Measurements from ENCODE around the gene IGFBPL1.
"Not testable (repeated sequence)": the region's sequence is repeated elsewhere in the genome, so short reads cannot be mapped to it uniquely, and the experiment has no call there.

The IGFBPL1 gene

DNA sequence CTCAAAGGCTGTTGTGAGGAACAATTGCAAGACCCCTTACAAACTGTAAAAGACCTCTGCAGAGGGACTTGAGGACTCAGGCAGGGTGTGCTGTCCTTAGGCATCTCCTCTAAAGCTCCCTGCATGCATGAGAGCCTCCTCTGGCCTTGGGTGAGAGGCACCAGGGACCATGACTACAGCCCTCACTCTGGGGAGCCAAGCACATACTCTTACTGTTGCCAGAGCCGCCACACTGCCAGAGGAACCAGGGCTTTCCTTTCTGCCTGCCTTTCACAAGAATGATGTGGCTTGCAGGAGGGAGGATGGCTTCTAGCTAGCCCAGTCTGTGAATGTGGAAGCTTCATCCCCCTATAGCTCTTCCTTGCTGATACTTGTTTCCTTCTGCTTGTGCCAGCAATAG is 5.9 kb downstream of the IGFBPL1 start:
- H3K4me1 Mint-ChIP-seq (ENCODE audit: low read depth), result no peaks in the 10 kb centered on the region
- H3K27me3 Mint-ChIP-seq (ENCODE audit: low read depth), result peaks cover 12% of the 10 kb centered on the region
- no peaks in the 10 kb centered on the region for H3K9me3 Mint-ChIP-seq
- no peaks in the 10 kb centered on the region for H3K36me3 Mint-ChIP-seq (ENCODE audit: low read depth)
- no peak overlapping the region for H3K27ac Mint-ChIP-seq
- H3K4me3 Mint-ChIP-seq, result no peak overlapping the region

DNA sequence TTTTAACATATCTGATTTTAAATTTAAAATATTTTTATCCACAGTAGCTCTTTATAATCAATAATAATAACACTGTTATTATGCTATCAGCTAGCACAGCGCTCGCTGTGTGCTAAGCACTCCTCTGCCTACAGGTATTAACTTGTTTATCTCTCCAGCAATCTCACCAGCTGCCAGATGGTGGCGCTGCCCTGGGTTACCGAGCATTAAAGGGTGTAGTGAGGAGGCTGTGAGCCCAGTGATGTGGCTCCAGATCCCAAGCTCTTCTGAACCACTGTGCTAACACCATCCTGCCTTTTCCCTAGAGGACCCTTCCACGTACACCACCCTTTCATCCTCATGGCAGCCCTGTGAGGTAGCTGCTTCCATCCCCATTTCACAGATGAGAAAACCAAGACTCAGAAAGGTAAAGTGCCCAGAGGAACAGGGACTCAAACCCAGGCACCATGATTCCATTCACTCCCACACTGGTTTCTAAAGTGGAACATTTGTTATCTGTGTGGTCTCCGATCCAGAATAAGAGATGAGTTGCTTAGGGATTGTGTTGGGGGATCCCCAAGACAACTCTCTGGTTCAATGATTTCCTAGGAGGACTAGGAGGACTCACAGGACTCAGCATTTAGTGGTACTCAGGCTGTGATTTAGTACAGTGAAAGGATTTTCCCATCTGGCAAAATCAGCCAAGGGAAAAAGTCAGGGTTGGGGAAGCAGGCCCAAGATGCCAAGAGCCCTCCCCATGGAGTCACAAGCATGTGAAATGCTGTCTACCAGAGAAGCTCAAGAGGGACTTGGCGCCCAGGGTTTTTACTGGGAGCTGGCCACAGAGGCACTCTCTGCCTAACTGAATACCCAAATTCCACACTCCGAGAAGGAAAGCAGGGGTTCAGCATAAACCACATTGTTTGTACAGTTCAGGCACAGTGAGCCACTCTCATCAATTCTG is 7.0 kb downstream of the IGFBPL1 start:
- Mint-ChIP-seq H3K27me3 (ENCODE audit: low read depth) (peaks cover 2% of the 10 kb centered on the region), H3K4me1 (ENCODE audit: low read depth) (no peaks in the 10 kb centered on the region), H3K4me3 (no peak overlapping the region), H3K27ac (no peak overlapping the region), H3K36me3 (ENCODE audit: low read depth) (no peaks in the 10 kb centered on the region), H3K9me3 (no peaks in the 10 kb centered on the region)

DNA sequence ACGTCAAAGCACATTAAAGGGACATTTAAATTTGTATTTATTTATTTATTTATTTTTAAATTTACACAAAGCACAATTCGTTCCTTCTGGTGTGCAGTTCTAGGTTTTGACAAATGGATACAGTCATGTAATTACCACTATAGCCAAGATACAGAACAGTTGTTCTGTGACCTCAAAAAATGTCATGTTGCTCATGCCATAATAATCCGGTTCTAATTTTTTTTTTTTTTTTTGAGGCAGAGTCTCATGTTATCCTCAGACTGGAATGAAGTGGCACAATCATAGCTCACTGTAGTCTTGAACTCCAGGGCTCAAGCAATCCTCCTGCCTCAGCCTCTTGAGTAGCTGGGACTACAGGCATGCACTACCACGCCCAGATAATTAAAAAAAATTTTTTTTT is 7.8 kb downstream of the IGFBPL1 start:
- Mint-ChIP-seq H3K36me3 (ENCODE audit: low read depth) (no peaks in the 10 kb centered on the region), H3K27me3 (ENCODE audit: low read depth) (no peaks in the 10 kb centered on the region), H3K27ac (no peak overlapping the region), H3K9me3 (no peaks in the 10 kb centered on the region), H3K4me1 (ENCODE audit: low read depth) (no peaks in the 10 kb centered on the region), H3K4me3 (no peak overlapping the region)

DNA sequence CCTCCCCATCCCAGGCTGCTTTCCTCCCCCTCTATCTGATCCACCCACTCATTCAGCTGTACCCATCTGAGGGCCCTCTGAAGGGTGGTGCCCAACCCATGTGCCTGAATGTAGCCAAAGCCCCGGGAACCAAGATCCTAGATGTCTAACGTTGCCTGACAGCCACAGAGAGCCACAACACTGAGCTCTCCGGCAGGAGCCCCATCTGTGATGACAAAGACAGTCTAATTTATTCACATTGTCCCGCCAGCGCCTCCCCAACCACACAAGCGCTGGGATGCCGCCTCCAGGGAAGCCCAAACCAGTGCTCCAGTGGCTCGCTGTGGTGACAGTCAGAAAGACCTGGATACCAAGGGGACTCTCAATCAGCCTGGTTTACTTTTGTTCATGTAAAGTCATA is 8.4 kb downstream of the IGFBPL1 start:
- H3K9me3 Mint-ChIP-seq, result no peaks in the 10 kb centered on the region
- no peaks in the 10 kb centered on the region for H3K36me3 Mint-ChIP-seq (ENCODE audit: low read depth)
- H3K27ac Mint-ChIP-seq, result no peak overlapping the region
- no peaks in the 10 kb centered on the region for H3K27me3 Mint-ChIP-seq (ENCODE audit: low read depth)
- H3K4me3 Mint-ChIP-seq, result no peak overlapping the region
- H3K4me1 Mint-ChIP-seq (ENCODE audit: low read depth), result no peaks in the 10 kb centered on the region

GRCh38 chr9:38414040-38414723 is 10.1 kb downstream of the IGFBPL1 start:
- Mint-ChIP-seq H3K27ac (no peak overlapping the region), H3K4me1 (ENCODE audit: low read depth) (no peaks in the 10 kb centered on the region), H3K4me3 (no peak overlapping the region), H3K36me3 (ENCODE audit: low read depth) (no peaks in the 10 kb centered on the region), H3K27me3 (ENCODE audit: low read depth) (no peaks in the 10 kb centered on the region), H3K9me3 (no peaks in the 10 kb centered on the region)

DNA sequence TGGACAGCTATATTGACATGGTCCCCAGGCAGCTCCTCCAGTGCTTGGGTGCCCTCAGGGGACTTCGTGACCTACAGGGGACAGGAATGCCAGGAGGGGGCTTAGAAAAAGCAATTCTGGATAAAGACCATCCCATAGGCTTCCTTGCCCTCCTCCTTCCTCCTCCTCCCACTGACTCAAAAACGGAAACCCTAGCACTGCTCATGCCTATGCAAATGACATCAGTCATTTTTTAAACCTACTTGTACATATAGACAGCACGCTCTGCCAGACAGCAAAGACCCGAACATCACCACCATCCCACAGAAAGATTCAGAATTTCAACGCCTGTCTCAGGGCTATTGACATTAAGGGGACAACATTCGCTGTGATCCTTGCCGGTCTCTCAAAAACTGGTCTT is 11.0 kb downstream of the IGFBPL1 start:
- H3K27me3 Mint-ChIP-seq (ENCODE audit: low read depth), result no peaks in the 10 kb centered on the region
- no peaks in the 10 kb centered on the region for H3K9me3 Mint-ChIP-seq
- no peaks in the 10 kb centered on the region for H3K4me1 Mint-ChIP-seq (ENCODE audit: low read depth)
- no peaks in the 10 kb centered on the region for H3K36me3 Mint-ChIP-seq (ENCODE audit: low read depth)
- H3K27ac Mint-ChIP-seq, result no peak overlapping the region
- H3K4me3 Mint-ChIP-seq, result no peak overlapping the region

DNA sequence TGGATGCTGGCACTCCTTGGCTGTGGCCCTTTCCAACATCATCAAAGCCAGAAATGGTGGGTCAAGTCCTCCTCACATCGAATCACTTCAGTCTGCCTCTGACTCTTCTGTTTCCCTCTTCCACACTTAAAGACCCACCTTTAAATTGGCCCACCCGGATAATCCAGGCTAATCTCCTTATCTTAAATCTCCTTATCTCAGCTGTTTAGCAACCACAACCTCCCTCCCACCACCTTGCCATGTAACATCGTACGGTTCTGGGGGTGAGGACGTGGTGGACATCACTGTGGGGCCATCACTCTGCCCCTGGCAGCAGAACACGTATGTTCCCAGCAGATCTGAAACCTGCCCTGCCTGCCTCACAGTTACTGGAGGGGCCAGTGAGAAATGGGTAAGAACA is 11.5 kb downstream of the IGFBPL1 start:
- no peaks in the 10 kb centered on the region for H3K27me3 Mint-ChIP-seq (ENCODE audit: low read depth)
- no peak overlapping the region for H3K4me3 Mint-ChIP-seq
- no peaks in the 10 kb centered on the region for H3K36me3 Mint-ChIP-seq (ENCODE audit: low read depth)
- H3K27ac Mint-ChIP-seq, result no peak overlapping the region
- no peaks in the 10 kb centered on the region for H3K9me3 Mint-ChIP-seq
- no peaks in the 10 kb centered on the region for H3K4me1 Mint-ChIP-seq (ENCODE audit: low read depth)

DNA sequence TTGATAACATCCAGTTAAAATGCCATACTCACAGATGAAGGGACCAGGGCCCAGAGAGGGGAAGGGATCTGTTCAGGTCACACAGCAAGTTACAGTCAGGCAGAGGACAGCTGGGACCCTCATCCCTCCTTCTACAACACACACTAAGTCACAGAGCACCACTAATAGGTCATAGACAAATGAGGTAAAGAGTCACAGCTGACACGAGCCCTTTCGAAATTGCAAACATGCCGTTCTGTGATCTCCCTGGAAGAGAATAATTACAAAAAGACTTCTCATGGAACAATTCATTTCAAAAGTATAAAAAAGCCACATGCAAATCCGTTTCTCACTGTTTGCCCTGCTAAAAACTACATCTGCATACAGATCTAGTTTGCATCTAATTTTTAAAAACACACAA is 15.5 kb downstream of the IGFBPL1 start:
- Mint-ChIP-seq H3K27ac (no peak overlapping the region), H3K27me3 (ENCODE audit: low read depth) (peaks cover 5% of the 10 kb centered on the region), H3K4me1 (ENCODE audit: low read depth) (no peaks in the 10 kb centered on the region), H3K36me3 (ENCODE audit: low read depth) (no peaks in the 10 kb centered on the region), H3K9me3 (no peaks in the 10 kb centered on the region), H3K4me3 (no peak overlapping the region)

GRCh38 chr9:38406476-38407186 is 17.6 kb downstream of the IGFBPL1 start:
- no peak overlapping the region for H3K4me3 Mint-ChIP-seq
- H3K9me3 Mint-ChIP-seq, result no peaks in the 10 kb centered on the region
- H3K27me3 Mint-ChIP-seq (ENCODE audit: low read depth), result peaks cover 5% of the 10 kb centered on the region
- H3K4me1 Mint-ChIP-seq (ENCODE audit: low read depth), result no peaks in the 10 kb centered on the region
- no peak overlapping the region for H3K27ac Mint-ChIP-seq
- H3K36me3 Mint-ChIP-seq (ENCODE audit: low read depth), result no peaks in the 10 kb centered on the region

- Mint-ChIP-seq H3K27me3 (ENCODE audit: low read depth) (peaks cover 5% of the 10 kb centered on the region), H3K36me3 (ENCODE audit: low read depth) (no peaks in the 10 kb centered on the region), H3K4me3 (no peak overlapping the region), H3K4me1 (ENCODE audit: low read depth) (no peaks in the 10 kb centered on the region), H3K9me3 (no peaks in the 10 kb centered on the region), H3K27ac (no peak overlapping the region)
Measured at GRCh38 chr9:38405785-38406184, 18.5 kb downstream of the IGFBPL1 start.

GRCh38 chr9:38404314-38404713 is 19.9 kb downstream of the IGFBPL1 start:
- H3K27ac Mint-ChIP-seq, result no peak overlapping the region
- no peaks in the 10 kb centered on the region for H3K4me1 Mint-ChIP-seq (ENCODE audit: low read depth)
- no peaks in the 10 kb centered on the region for H3K36me3 Mint-ChIP-seq (ENCODE audit: low read depth)
- peaks cover 5% of the 10 kb centered on the region for H3K27me3 Mint-ChIP-seq (ENCODE audit: low read depth)
- H3K4me3 Mint-ChIP-seq, result no peak overlapping the region
- H3K9me3 Mint-ChIP-seq, result no peaks in the 10 kb centered on the region

DNA sequence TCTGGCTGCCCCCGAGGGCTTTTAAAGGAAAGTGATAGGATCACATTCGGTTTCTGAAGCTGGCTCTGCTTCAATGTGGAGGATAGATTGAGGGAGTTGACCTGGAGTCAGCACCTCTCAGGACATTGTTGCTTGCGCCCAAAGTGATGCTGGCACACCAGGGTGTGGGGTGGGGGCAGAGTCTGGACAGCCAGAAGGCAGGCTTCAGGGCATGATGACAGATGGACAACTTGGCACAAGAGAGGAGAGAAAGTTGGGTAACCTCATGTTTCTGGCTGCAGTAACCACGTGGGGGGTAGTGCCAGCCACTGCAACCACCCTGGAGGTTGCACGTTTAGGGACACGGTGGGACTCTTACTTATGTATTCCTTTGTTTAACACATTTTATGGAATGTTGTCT is 22.3 kb downstream of the IGFBPL1 start:
- H3K27ac Mint-ChIP-seq, result no peak overlapping the region
- peaks cover 5% of the 10 kb centered on the region for H3K27me3 Mint-ChIP-seq (ENCODE audit: low read depth)
- H3K4me3 Mint-ChIP-seq, result no peak overlapping the region
- peaks cover 4% of the 10 kb centered on the region for H3K36me3 Mint-ChIP-seq (ENCODE audit: low read depth)
- no peaks in the 10 kb centered on the region for H3K4me1 Mint-ChIP-seq (ENCODE audit: low read depth)
- H3K9me3 Mint-ChIP-seq, result no peaks in the 10 kb centered on the region

- not testable (repeated sequence) for H3K27me3 Mint-ChIP-seq (ENCODE audit: low read depth); H3K27ac Mint-ChIP-seq; H3K4me3 Mint-ChIP-seq; H3K36me3 Mint-ChIP-seq (ENCODE audit: low read depth); H3K9me3 Mint-ChIP-seq; H3K4me1 Mint-ChIP-seq (ENCODE audit: low read depth)
Measured at GRCh38 chr9:38399191-38399590, 25.1 kb downstream of the IGFBPL1 start.

DNA sequence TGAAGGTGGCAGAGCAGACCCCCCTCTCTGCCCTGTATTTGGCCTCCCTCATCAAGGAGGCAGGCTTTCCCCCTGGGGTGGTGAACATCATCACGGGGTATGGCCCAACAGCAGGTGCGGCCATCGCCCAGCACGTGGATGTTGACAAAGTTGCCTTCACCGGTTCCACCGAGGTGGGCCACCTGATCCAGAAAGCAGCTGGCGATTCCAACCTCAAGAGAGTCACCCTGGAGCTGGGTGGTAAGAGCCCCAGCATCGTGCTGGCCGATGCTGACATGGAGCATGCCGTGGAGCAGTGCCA is 27.9 kb downstream of the IGFBPL1 start:
- Mint-ChIP-seq H3K27me3 (ENCODE audit: low read depth) (no peaks in the 10 kb centered on the region), H3K9me3 (no peaks in the 10 kb centered on the region), H3K36me3 (ENCODE audit: low read depth) (peaks cover 7% of the 10 kb centered on the region), H3K27ac (no peak overlapping the region), H3K4me3 (no peak overlapping the region), H3K4me1 (ENCODE audit: low read depth) (peaks cover 15% of the 10 kb centered on the region)
